Keratinocyte (primary cell): ENCODE measurements around the gene CTNNBL1. TPM values are rescaled to one million over a fixed set of nuclear protein-coding genes. Genes with fewer than 3 reads are reported as not detected.
A peak's percentile ranks its signal among the peaks of the same experiment; 100 is the strongest.

Experiments used
- DNase-seq: peaks from one replicate; pipeline ENCODE4 v3.0.0-alpha.2; 2011; ENCODE audit warnings: low read depth, missing footprints, low spot score
- FAIRE-seq: peaks from 2 replicates; lab custom pipeline; 2011; peaks lifted over from hg19 to GRCh38; lab: Jason Lieb, UNC
- H2AFZ ChIP-seq: 2 replicates; pipeline ENCODE4 v1.6.0; 2012; ENCODE audit warnings: low read length, control low read depth, inconsistent platforms; ENCODE audit not compliant: control insufficient read depth
- H3K27ac ChIP-seq: 2 replicates; pipeline ENCODE4 v1.5.1; 2011; ENCODE audit warnings: low read length; ENCODE audit not compliant: control insufficient read depth, insufficient read depth
- H3K27me3 ChIP-seq: 3 replicates; pipeline ENCODE4 v1.6.0; 2011; ENCODE audit warnings: low read length; ENCODE audit not compliant: control insufficient read depth, insufficient read depth; ENCODE audit errors: extremely low read depth
- H3K36me3 ChIP-seq, 2 experiments: 2 replicates in 1 of 2; 3 replicates in 1 of 2; pipeline ENCODE4 v1.5.1; 2011; ENCODE audit warnings: low read length in 2 of 2, mild to moderate bottlenecking in 1 of 2; ENCODE audit not compliant: control insufficient read depth in 2 of 2, insufficient read depth in 2 of 2; ENCODE audit errors: extremely low read depth in 1 of 2
- H3K4me1 ChIP-seq: 3 replicates; pipeline ENCODE4 v1.5.1; 2011; ENCODE audit warnings: low read length; ENCODE audit not compliant: control insufficient read depth, insufficient read depth; ENCODE audit errors: extremely low read depth
- H3K4me2 ChIP-seq: 3 replicates; pipeline ENCODE4 v1.6.0; 2011; ENCODE audit warnings: low read depth, low read length; ENCODE audit not compliant: control insufficient read depth, insufficient read depth; ENCODE audit errors: extremely low read depth
- H3K4me3 ChIP-seq, 3 experiments: fragments of 200-600 bp in 1 of 3; sonication (generic) in 1 of 3; 2 replicates in 2 of 3; 3 replicates in 1 of 3; pipeline ENCODE4 v1.5.1; 2011 to 2016; ENCODE audit warnings: low read length in 3 of 3, mild to moderate bottlenecking in 3 of 3, control low read depth in 2 of 3, inconsistent platforms in 1 of 3, low read depth in 1 of 3, mixed read lengths in 1 of 3, mixed run types in 1 of 3, moderate library complexity in 1 of 3; ENCODE audit not compliant: control insufficient read depth in 2 of 3, insufficient read depth in 2 of 3; ENCODE audit errors: extremely low read depth in 1 of 3
- H3K79me2 ChIP-seq: 2 replicates; pipeline ENCODE4 v1.6.0; 2012; ENCODE audit warnings: low read length; ENCODE audit not compliant: control insufficient read depth, insufficient read depth
- H3K9ac ChIP-seq: 3 replicates; pipeline ENCODE4 v1.6.0; 2011; ENCODE audit warnings: low read length; ENCODE audit not compliant: control insufficient read depth, insufficient read depth; ENCODE audit errors: extremely low read depth
- H3K9me1 ChIP-seq: 3 replicates; pipeline ENCODE4 v1.6.0; 2011; ENCODE audit warnings: low read length; ENCODE audit not compliant: control insufficient read depth, insufficient read depth; ENCODE audit errors: extremely low read depth
- H3K9me3 ChIP-seq: 2 replicates; pipeline ENCODE4 v1.5.1; 2012; ENCODE audit warnings: low read depth, low read length; ENCODE audit not compliant: control insufficient read depth
- H4K20me1 ChIP-seq: 3 replicates; pipeline ENCODE4 v1.6.0; 2011; ENCODE audit warnings: low read length; ENCODE audit not compliant: control insufficient read depth, insufficient read depth; ENCODE audit errors: extremely low read depth
- EZH2 ChIP-seq: IDR thresholded peaks from one replicate; pipeline ENCODE4 v1.6.1; 2012; ENCODE audit warnings: inconsistent platforms, mild to moderate bottlenecking, low read length, moderate library complexity
- dilution Hi-C: fragments of 300-500 bp; cut with MboI; formaldehyde crosslinking; loops from one replicate; pipeline ENCODE4 v1.7.0; 2020; ENCODE audit warnings: low sequenced_read_pairs; ENCODE audit not compliant: extremely low pct_ligation_motif_present
- polyA plus RNA-seq, 5 experiments: library from polyadenylated mRNA; depleted of rRNA in 3 of 5; stranded (reverse) in 3 of 5; stranded (forward) in 1 of 5; unstranded in 1 of 5; fragments of >200 nt; gene quantifications; 1 replicate in 1 of 5; 2 replicates in 3 of 5; 3 replicates in 1 of 5; pipeline versions ENCODE4 v1.2.1 to v1.2.3, GENCODE V29; 2011 to 2012; ENCODE audit warnings: missing spikeins in 2 of 5, low read depth in 1 of 5, low replicate concordance in 1 of 5
- TF ChIP-seq, protein P1 (sequence below), 3 experiments: IDR thresholded peaks in 1 of 3; conservative IDR thresholded peaks in 1 of 3; optimal IDR thresholded peaks in 1 of 3; 2 replicates in 2 of 3; 3 replicates in 1 of 3; pipeline versions ENCODE3 to v1.5.1; 2011; ENCODE audit warnings: low read length in 3 of 3, mild to moderate bottlenecking in 3 of 3, moderate library complexity in 2 of 3, control low read depth in 1 of 3, inconsistent platforms in 1 of 3; ENCODE audit not compliant: insufficient read depth in 2 of 3; ENCODE audit errors: extremely low read depth in 1 of 3

Gene CTNNBL1
- polyA plus RNA-seq, 1 donor (not counting 4 experiments of a cell fraction or from before 2014, with no cell fraction given) = 37.0 TPM

DNA sequence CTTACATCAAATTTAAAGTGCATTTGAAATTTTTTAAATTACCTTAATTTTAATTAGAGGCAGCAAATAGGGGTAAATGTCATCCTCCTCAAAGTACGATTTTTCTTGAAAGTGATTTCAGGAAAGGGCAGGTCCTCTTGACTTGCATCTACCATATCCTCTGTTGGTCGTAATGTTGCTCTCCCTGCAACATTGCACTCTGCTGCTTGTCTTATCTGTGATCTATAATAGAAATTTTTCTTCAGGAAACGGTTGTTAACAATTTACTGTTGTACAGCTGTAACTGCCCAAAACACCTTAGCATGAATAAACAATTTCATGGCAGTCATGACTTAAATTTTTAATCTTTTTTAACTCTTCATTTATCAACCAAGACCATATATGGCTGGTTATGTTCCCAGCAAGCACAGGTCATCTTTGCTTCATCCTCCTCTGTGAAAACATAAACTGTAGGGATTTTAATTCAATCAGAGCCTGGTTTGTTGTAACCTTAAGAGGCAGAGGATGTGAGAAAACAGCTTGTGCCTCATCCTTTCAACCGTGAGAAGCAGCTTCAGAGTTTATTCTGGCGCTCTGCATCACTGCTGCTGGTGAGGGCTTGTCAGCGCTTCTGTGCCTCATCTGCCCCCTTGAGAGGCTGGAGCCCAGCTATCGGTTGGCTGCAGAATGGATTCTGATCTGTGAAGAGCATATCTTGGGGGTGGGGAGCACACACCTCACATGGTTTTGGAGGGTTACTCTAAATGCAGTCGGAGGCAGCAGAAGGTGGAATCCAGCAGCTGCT, 56.0 kb downstream of the CTNNBL1 start:
- Histone ChIP-seq H3K9ac (no peak overlapping the region), H3K4me2 (no peak overlapping the region)

DNA sequence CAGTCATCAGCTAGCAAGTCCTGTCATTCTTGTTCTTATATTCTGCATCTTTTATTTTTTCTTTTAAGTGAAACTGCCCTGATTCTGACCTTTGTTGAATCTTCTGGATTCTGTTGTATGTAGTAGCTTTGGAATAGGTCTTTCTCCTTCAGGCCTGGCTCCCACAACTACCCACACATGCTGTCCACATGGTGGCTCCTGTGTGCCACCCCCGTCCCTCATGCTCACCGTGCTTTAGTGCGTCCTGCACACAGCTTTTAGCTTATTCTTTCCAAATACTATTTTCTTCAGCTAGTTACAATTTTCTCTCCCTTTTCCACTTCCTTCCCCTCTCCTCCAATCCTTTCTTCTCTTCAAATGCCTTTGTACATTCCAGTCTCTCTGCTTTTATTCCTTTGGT, 61.8 kb downstream of the CTNNBL1 start:
- no peak for TF ChIP-seq EZH2
- TF ChIP-seq, protein P1, sequence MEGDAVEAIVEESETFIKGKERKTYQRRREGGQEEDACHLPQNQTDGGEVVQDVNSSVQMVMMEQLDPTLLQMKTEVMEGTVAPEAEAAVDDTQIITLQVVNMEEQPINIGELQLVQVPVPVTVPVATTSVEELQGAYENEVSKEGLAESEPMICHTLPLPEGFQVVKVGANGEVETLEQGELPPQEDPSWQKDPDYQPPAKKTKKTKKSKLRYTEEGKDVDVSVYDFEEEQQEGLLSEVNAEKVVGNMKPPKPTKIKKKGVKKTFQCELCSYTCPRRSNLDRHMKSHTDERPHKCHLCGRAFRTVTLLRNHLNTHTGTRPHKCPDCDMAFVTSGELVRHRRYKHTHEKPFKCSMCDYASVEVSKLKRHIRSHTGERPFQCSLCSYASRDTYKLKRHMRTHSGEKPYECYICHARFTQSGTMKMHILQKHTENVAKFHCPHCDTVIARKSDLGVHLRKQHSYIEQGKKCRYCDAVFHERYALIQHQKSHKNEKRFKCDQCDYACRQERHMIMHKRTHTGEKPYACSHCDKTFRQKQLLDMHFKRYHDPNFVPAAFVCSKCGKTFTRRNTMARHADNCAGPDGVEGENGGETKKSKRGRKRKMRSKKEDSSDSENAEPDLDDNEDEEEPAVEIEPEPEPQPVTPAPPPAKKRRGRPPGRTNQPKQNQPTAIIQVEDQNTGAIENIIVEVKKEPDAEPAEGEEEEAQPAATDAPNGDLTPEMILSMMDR (optimal IDR thresholded peaks at IDR 0.05 in 1 of 3, IDR thresholded peaks at IDR 0.05 in 1 of 3, conservative IDR thresholded peaks at IDR 0.05 in 1 of 3; ENCODE audit: extremely low read depth in 1 of 3, insufficient read depth in 2 of 3, low read length in 3 of 3) = peak in 1 of 3 experiments; percentile 31
- Histone ChIP-seq H3K9me1 (no peaks in the 10 kb centered on the region), H3K27me3 (no peaks in the 10 kb centered on the region), H3K4me2 (no peak overlapping the region), H3K9me3 (no peaks in the 10 kb centered on the region), H3K36me3 (peaks cover 0 to 6% of the 10 kb centered on the region in 2 experiments), H3K4me3 (no peak overlapping the region), H3K27ac (no peak overlapping the region), H3K79me2 (no peaks in the 10 kb centered on the region), H3K4me1 (no peaks in the 10 kb centered on the region), H3K9ac (no peak overlapping the region), H2AFZ (no peak overlapping the region), H4K20me1 (no peaks in the 10 kb centered on the region)
- FAIRE-seq (no peak), DNase-seq (no peak)
- dilution Hi-C loops = no loop called here

More for the DNA sequence above, 56.0 kb downstream of the CTNNBL1 start:
- no peak overlapping the region for H3K4me3 ChIP-seq
- H3K27me3 ChIP-seq = no peaks in the 10 kb centered on the region
- dilution Hi-C loops = no loop called here
- no peak for DNase-seq
- no peak overlapping the region for H2AFZ ChIP-seq
- H4K20me1 ChIP-seq = no peaks in the 10 kb centered on the region
- no peaks in the 10 kb centered on the region for H3K4me1 ChIP-seq
- no peak for FAIRE-seq
- H3K36me3 ChIP-seq = peaks cover 4 to 12% of the 10 kb centered on the region in 2 experiments
- no peaks in the 10 kb centered on the region for H3K9me1 ChIP-seq
- H3K27ac ChIP-seq = no peak overlapping the region
- no peaks in the 10 kb centered on the region for H3K79me2 ChIP-seq
- H3K9me3 ChIP-seq = no peaks in the 10 kb centered on the region
- TF ChIP-seq, protein P1 (optimal IDR thresholded peaks at IDR 0.05 in 1 of 3, IDR thresholded peaks at IDR 0.05 in 1 of 3, conservative IDR thresholded peaks at IDR 0.05 in 1 of 3; ENCODE audit: extremely low read depth in 1 of 3, insufficient read depth in 2 of 3, low read length in 3 of 3) = no peak
- TF ChIP-seq EZH2 = no peak
